KOPT-K1 (cell line): Measurements from ENCODE around the gene N4BP2L2.
"Not testable (repeated sequence)": the region's sequence is repeated elsewhere in the genome, so short reads cannot be mapped to it uniquely, and the experiment has no call there.

Experiments
- H3K27ac ChIP-seq: fragments of 200-600 bp; sonication (generic); 2 replicates; pipeline ENCODE4 v1.5.1; 2016; ENCODE audit warnings: antibody characterized with exemption, mild to moderate bottlenecking, low read depth, low read length; ENCODE audit not compliant: poor library complexity, severe bottlenecking
- H3K36me3 ChIP-seq: fragments of 200-600 bp; sonication (generic); 2 replicates; pipeline ENCODE4 v1.5.1; 2017; ENCODE audit warnings: antibody characterized with exemption, mild to moderate bottlenecking, low read length, moderate library complexity; ENCODE audit not compliant: insufficient read depth
- H3K9me3 ChIP-seq: fragments of 200-600 bp; sonication (generic); 2 replicates; pipeline ENCODE4 v1.5.1; 2017; ENCODE audit warnings: antibody characterized with exemption, low read length, mild to moderate bottlenecking; ENCODE audit not compliant: insufficient read depth, poor library complexity, severe bottlenecking

The N4BP2L2 gene

DNA sequence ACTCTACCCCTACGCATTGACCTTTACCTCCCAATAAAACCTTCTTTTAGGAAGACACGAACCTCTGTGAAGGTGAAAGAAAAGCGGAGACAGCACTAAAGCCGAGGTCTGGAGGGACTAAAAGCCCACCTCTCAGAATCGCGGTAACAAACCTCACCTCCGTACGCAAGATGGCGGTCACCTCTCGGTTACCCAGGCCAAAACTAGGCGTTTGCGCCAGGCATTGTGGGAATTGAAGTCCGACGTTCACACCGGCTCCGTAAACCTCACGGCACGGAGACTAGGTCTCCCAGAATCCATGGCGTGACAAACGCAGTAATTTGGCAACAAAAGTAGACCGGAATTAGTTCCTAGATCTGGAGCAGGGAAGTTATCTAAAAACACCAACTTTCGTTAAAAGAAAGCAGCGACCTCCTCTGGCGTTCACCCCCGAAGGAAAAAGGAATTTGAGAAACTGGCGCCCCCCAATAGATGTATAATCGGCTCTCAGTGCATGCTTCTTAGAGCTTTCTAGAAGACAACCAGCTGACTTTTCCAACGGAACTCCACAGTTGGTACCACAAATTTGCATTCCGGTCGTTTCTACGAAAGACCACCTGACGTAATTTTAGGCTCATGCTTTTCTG is at the start of gene N4BP2L2:
Gene N4BP2L2, minus strand, starts transcription at position 175 of the 626 bp plus-strand sequence. CDS start 1,768 bp downstream, outside the sequence.
- peak within 1 kb of the TSS; percentile 86 for H3K27ac ChIP-seq
- no peaks in the 10 kb centered on the region for H3K9me3 ChIP-seq
- H3K36me3 ChIP-seq = peaks cover 30% of the 10 kb centered on the region

- no peaks in the 10 kb centered on the region for H3K9me3 ChIP-seq
- H3K27ac ChIP-seq = peak overlapping the region; percentile 84
- H3K36me3 ChIP-seq = no peaks in the 10 kb centered on the region
These were observed 49.2 kb upstream of the N4BP2L2 start for GRCh38 chr13:32587811-32588170.

DNA sequence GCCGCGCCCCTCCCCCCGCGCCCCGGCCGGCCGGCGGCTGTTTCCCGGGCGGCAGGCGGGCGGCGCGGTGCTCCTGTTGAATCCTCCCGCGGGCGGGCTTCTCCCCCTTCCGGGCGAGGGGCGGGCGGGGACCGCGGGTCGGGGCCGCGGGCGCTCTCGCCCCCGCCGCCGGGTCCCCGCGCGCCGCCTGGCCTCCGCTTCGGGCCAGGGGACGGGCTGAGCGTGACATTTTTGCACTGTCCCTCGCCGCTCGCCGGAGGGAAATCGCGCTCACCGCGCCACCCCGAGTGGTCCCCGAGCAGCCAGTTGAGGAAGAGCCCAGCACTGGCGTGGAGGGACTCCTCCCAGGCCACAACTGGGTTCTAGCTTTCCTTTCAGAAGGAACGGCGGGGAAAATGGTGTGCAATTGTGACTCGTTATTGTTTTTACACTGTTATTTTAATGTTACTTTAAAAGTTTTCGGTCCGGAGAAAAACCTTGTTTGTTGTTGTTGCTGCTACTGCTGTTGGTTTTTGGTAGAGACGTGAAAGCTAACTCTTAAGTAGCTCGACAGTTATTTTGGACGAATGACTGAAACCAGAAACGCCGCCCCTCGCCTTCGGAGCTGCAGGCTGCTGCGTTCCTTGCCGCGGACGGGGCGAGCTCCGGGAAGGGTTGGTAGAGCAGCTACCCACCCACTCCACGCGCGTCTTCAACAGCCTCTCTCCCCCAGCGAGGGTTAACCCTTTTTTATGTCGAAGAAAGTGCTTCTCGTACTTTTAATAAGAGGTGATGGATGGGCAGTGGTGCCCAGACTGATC is 48.6 kb upstream of the N4BP2L2 start:
- H3K27ac ChIP-seq = peak overlapping the region; percentile 84
- H3K9me3 ChIP-seq = no peaks in the 10 kb centered on the region

DNA sequence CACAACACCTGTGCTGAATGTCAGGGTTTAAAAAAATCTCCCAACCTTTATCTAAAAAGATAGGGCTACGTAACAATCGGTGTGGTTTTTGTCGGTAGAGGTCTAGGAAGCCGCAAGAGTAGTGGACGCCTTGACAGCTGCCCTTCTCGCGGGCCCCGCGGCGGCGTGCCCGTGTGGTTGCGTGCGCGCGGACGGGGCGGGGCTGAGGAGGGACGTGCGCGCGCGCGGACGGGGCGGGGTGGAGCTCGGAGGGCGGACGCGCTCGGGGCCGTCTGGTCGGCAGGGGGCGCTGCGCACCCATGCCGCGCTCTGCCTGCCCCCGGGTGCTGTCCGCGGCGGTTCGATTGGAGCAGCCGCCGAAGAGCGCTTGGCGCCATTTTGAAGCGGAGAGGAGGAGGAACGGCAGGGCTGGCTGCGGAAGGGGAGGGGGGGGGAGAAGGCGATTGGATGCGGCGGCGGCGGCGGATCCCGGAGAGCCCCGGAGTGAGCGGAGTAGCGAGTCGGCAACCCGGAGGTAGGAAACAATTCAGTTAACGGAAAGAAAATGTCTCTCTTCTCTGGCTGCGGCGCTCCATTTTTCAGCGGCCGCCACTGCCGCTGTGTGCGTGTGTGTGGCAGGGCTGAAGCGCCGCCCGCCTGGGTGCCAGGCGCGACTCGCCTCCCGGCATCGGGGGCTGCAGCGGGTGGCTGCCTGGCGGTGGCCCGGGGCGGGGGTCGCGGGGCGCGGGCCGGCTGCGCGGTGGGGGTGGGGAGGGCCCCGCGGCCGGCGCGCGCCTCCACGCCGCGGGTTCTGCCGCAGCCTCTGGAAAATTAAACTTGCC is 47.7 kb upstream of the N4BP2L2 start, which contains the start of gene PDS5B:
Gene PDS5B, plus strand, starts transcription at position 373 of the 821 bp plus-strand sequence. CDS start 62,321 bp downstream, outside the sequence.
- H3K9me3 ChIP-seq = no peaks in the 10 kb centered on the region
- H3K36me3 ChIP-seq = no peaks in the 10 kb centered on the region
- H3K27ac ChIP-seq = peak within 1 kb of the TSS; percentile 84

More for the DNA sequence above, 48.6 kb upstream of the N4BP2L2 start:
- H3K36me3 ChIP-seq = no peaks in the 10 kb centered on the region

DNA sequence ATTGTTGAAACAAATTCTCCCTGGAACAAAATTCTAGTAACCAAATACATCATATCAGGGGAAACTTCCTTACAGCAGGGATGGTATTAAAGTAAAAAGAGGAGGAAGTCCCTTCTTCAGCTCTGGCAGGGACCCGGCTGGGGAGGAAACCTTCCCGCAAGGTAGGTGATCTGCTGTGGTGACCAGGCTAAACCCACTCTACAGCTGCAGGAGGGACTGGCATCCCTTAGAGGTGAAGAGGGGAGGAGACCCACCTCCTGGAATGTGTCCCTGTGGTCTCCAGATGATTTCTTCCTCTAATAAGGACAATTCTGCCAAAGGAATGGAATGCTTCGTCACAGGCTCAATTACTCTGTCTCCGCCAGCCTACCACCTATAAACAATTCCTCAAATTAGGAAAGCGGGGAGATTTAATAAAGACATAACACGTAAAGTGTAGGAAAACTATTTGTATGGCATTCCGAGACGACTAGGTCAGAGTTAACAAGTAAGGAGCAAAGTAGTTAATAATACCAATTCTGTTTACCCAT is 47.0 kb upstream of the N4BP2L2 start:
- Histone ChIP-seq H3K9me3 (no peaks in the 10 kb centered on the region), H3K27ac (peak overlapping the region; percentile 37), H3K36me3 (no peaks in the 10 kb centered on the region)

DNA sequence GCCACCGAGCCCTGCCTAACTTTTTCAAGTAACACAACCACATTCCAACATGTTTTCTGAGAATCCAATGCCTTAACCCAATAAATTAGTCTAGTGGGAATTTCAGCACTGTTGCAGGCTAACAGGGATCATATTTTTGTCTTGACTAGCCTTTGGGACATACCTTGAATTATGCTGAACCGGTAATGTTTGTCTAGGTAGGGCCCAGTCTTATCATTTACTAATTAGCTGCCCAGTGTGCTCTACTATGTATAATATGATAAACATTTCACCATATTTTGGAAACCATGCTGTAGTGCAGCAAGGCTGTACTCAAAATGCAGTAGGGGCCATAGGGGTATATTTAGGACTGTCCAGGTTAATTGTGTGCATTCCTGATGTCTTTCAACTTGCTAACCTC is 44.4 kb upstream of the N4BP2L2 start:
- H3K36me3 ChIP-seq = no peaks in the 10 kb centered on the region
- peaks cover 7% of the 10 kb centered on the region for H3K9me3 ChIP-seq
- H3K27ac ChIP-seq = no peak overlapping the region

DNA sequence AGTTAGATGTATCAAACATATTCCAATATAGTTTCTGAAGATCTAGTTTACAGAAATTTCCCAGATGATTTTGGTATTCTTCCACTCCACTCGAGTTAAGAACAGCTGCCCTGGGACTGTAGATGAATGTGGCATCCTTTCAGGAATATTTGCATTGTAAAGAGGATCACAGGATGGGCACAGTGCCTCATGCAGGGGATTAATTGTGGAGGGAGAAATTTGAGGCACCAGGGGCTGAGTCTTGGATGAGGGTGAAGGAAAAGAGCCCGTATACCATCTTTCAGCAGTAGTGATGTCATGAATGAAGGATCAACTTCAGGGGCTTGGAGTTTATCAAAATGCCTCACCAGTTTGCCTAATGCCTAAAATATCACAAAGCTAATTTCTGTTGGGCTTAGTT is 43.7 kb upstream of the N4BP2L2 start:
- H3K36me3 ChIP-seq = no peaks in the 10 kb centered on the region
- H3K9me3 ChIP-seq = peaks cover 14% of the 10 kb centered on the region
- no peak overlapping the region for H3K27ac ChIP-seq

DNA sequence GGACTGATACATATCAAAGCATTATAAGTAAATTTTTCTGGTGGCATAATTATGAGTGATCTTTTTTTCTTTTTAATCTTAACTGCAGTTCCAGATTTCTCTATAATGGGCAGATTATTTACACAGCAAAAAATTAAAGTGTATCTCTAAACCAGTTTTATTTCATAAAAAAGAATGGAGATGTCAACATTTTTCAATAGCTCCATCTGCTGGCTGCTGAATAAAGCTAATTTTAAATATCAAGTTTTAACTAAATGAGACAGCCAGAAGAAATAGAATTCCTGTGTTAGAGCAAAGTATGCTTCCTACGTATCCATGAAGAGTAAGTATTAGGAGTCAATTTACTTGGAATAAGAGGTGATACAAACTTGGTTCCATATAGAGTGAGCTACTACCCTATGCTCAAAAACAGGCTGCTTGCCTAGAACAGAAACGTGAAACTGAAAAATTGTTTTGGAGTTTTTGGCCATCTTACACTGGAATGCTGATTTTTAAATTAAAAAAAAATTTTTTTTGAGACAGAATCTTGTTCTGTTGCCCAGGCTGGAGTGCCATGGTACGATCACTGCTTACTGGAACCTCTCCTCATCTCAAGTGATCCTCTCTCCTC is 42.7 kb upstream of the N4BP2L2 start:
- Histone ChIP-seq H3K27ac (no peak overlapping the region), H3K9me3 (peaks cover 21% of the 10 kb centered on the region), H3K36me3 (no peaks in the 10 kb centered on the region)

DNA sequence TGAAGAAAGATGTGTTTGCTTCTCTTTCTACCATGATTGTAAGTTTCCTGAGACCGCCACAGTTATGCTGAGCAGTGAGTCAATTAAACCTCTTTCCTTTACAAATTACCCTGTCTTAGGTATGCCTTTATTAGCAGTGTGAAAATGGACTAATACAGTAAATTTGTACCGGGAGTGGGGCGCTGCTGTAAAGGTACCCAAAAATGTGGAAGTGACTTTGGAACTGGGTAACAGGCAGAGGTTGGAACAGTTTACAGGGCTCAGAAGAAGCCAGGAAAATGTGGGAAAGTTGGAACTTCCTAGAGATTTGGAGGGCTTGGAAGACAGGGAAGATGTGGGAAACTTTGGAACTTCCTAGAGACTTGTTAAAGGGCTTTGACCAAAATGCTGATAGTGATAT is 38.4 kb upstream of the N4BP2L2 start:
- Histone ChIP-seq H3K9me3 (peaks cover 21% of the 10 kb centered on the region), H3K27ac (no peak overlapping the region), H3K36me3 (no peaks in the 10 kb centered on the region)

- H3K27ac ChIP-seq, H3K36me3 ChIP-seq: not testable (repeated sequence)
- H3K9me3 ChIP-seq = peaks cover 21% of the 10 kb centered on the region
These were observed 37.1 kb upstream of the N4BP2L2 start for GRCh38 chr13:32575687-32576086.

DNA sequence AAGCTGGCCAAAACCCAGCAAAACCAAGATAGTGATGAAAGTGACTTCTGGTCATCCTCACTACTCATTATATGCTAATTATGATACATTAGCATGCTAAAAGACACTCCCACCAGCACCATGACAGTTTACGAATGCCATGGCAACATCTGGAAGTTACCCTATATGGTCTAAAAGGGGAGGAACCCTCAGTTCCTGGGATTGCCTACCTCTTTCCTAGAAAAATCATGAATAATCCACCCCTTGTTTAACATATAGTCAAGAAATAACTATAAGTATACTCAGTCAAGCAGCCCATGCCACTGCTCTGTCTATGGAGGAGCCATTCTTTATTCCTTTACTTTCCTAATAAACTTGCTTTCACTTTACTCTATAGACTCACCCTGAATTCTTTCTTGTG is 22.2 kb upstream of the N4BP2L2 start:
- not testable (repeated sequence) for H3K27ac ChIP-seq, H3K36me3 ChIP-seq
- H3K9me3 ChIP-seq = peaks cover 19% of the 10 kb centered on the region

- H3K27ac ChIP-seq = no peak overlapping the region
- peaks cover 1% of the 10 kb centered on the region for H3K9me3 ChIP-seq
- no peaks in the 10 kb centered on the region for H3K36me3 ChIP-seq
These were observed 17.0 kb upstream of the N4BP2L2 start for GRCh38 chr13:32555613-32556012.

DNA sequence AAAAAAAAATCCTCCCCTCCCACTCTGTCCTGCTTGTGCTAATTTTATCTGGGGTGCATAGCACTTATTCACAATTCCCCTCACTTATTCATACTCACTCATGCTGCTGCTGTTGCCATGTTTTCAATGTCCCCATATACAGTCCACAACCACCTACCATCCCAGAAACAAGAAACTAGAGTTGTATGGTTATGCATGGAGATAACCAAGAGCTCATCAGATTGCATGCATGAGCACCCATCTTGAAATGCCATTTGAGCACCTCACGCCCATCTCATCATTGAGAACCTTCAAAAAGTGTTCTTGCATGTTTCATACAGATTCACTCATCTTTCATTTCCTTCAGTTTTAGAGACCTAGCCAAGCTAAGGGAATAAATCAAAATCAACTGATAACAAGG is 15.1 kb upstream of the N4BP2L2 start:
- H3K9me3 ChIP-seq = no peaks in the 10 kb centered on the region
- no peaks in the 10 kb centered on the region for H3K36me3 ChIP-seq
- no peak overlapping the region for H3K27ac ChIP-seq

- Histone ChIP-seq H3K27ac (no peak overlapping the region), H3K9me3 (no peaks in the 10 kb centered on the region)
These were observed 11.2 kb upstream of the N4BP2L2 start for GRCh38 chr13:32549788-32550187.

More at GRCh38 chr13:32549788-32550187, 11.2 kb upstream of the N4BP2L2 start:
- H3K36me3 ChIP-seq = no peaks in the 10 kb centered on the region
